HEK293 (cell line): Measurements from ENCODE around the gene ZDHHC17.
"Not testable (repeated sequence)": the region's sequence is repeated elsewhere in the genome, so short reads cannot be mapped to it uniquely, and the experiment has no call there.

ENCODE experiments used
- BCL11A ChIP-seq: fragments of 450-650 bp; formaldehyde crosslinking; IDR thresholded peaks from 2 replicates; pipeline ENCODE4 v1.5.1; 2016; ENCODE audit warnings: low read depth, missing biosample characterization, missing genetic modification characterization
- SP3 ChIP-seq: fragments of 450-650 bp; formaldehyde crosslinking; IDR thresholded peaks from 2 replicates; pipeline ENCODE4 v1.5.1; 2016; ENCODE audit warnings: missing biosample characterization, missing genetic modification characterization
- SP7 ChIP-seq: fragments of 450-650 bp; formaldehyde crosslinking; IDR thresholded peaks from 2 replicates; pipeline ENCODE4 v1.5.1; 2016; ENCODE audit warnings: missing biosample characterization, missing genetic modification characterization
- ZBTB48 ChIP-seq: fragments of 450-650 bp; formaldehyde crosslinking; IDR thresholded peaks from 2 replicates; pipeline ENCODE4 v1.5.1; 2016; ENCODE audit warnings: missing biosample characterization, missing genetic modification characterization
- ZNF155 ChIP-seq: fragments of 450-650 bp; formaldehyde crosslinking; IDR thresholded peaks from 2 replicates; pipeline ENCODE4 v1.5.1; 2016; ENCODE audit warnings: missing biosample characterization, missing genetic modification characterization
- ZNF223 ChIP-seq: fragments of 450-650 bp; formaldehyde crosslinking; IDR thresholded peaks from 2 replicates; pipeline ENCODE4 v1.5.1; 2016; ENCODE audit warnings: missing biosample characterization, missing genetic modification characterization
- ZNF24 ChIP-seq: fragments of 450-650 bp; formaldehyde crosslinking; IDR thresholded peaks from 2 replicates; pipeline ENCODE4 v1.5.1; 2016; ENCODE audit warnings: missing biosample characterization, missing genetic modification characterization
- ZNF792 ChIP-seq: fragments of 450-650 bp; formaldehyde crosslinking; IDR thresholded peaks from 2 replicates; pipeline ENCODE4 v1.5.1; 2016; ENCODE audit warnings: missing biosample characterization, missing genetic modification characterization
- TF ChIP-seq, protein P1 (sequence below): fragments of 450-650 bp; formaldehyde crosslinking; IDR thresholded peaks from 2 replicates; pipeline ENCODE4 v1.5.1; 2016; ENCODE audit warnings: missing biosample characterization, missing genetic modification characterization
- TF ChIP-seq, protein P2 (sequence below): fragments of 450-650 bp; formaldehyde crosslinking; IDR thresholded peaks from 2 replicates; pipeline ENCODE4 v1.5.1; 2016; ENCODE audit warnings: missing biosample characterization, missing genetic modification characterization
- TF ChIP-seq, protein P3 (sequence below): sonication (generic); formaldehyde crosslinking; IDR thresholded peaks from 2 replicates; pipeline ENCODE4 v1.8.1; 2022; ENCODE audit warnings: mild to moderate bottlenecking, moderate library complexity, missing genetic modification reagents
- TF ChIP-seq, protein P4 (sequence below): fragments of 450-650 bp; formaldehyde crosslinking; IDR thresholded peaks from 2 replicates; pipeline ENCODE4 v1.5.1; 2016; ENCODE audit warnings: missing biosample characterization, missing genetic modification characterization

DNA sequence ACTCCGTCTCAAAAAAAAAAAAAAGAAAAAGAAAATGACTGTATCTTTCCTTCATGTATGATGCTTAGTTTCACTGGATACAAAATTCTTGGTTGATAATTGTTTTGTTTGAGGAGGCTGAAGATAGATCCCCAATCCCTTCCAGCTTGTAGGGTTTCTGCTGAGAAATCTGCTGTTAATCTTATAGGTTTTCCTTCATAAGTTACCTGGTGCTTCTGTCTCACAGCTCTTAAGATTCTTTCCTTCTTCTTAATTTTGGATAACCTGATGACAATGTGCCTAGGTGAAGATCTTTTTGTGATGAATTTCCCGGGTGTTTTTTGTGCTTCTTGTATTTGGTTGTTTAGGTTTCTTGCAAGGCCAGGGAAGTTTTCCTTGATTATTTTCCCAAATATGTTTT is 26.2 kb upstream of the ZDHHC17 start:
- not testable (repeated sequence) for TF ChIP-seq BCL11A; ZNF223 (tag by site-specific recombination); SP3 (tag by site-specific recombination); ZBTB48 (tag by site-specific recombination); SP7 (tag by site-specific recombination); ZNF24; ZNF792 (tag by site-specific recombination); ZNF155 (tag by site-specific recombination)
- TF ChIP-seq, protein P1, sequence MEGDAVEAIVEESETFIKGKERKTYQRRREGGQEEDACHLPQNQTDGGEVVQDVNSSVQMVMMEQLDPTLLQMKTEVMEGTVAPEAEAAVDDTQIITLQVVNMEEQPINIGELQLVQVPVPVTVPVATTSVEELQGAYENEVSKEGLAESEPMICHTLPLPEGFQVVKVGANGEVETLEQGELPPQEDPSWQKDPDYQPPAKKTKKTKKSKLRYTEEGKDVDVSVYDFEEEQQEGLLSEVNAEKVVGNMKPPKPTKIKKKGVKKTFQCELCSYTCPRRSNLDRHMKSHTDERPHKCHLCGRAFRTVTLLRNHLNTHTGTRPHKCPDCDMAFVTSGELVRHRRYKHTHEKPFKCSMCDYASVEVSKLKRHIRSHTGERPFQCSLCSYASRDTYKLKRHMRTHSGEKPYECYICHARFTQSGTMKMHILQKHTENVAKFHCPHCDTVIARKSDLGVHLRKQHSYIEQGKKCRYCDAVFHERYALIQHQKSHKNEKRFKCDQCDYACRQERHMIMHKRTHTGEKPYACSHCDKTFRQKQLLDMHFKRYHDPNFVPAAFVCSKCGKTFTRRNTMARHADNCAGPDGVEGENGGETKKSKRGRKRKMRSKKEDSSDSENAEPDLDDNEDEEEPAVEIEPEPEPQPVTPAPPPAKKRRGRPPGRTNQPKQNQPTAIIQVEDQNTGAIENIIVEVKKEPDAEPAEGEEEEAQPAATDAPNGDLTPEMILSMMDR (tag by site-specific recombination) = not testable (repeated sequence)
- TF ChIP-seq, protein P2, sequence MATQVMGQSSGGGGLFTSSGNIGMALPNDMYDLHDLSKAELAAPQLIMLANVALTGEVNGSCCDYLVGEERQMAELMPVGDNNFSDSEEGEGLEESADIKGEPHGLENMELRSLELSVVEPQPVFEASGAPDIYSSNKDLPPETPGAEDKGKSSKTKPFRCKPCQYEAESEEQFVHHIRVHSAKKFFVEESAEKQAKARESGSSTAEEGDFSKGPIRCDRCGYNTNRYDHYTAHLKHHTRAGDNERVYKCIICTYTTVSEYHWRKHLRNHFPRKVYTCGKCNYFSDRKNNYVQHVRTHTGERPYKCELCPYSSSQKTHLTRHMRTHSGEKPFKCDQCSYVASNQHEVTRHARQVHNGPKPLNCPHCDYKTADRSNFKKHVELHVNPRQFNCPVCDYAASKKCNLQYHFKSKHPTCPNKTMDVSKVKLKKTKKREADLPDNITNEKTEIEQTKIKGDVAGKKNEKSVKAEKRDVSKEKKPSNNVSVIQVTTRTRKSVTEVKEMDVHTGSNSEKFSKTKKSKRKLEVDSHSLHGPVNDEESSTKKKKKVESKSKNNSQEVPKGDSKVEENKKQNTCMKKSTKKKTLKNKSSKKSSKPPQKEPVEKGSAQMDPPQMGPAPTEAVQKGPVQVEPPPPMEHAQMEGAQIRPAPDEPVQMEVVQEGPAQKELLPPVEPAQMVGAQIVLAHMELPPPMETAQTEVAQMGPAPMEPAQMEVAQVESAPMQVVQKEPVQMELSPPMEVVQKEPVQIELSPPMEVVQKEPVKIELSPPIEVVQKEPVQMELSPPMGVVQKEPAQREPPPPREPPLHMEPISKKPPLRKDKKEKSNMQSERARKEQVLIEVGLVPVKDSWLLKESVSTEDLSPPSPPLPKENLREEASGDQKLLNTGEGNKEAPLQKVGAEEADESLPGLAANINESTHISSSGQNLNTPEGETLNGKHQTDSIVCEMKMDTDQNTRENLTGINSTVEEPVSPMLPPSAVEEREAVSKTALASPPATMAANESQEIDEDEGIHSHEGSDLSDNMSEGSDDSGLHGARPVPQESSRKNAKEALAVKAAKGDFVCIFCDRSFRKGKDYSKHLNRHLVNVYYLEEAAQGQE (tag by site-specific recombination) = not testable (repeated sequence)
- TF ChIP-seq, protein P3, sequence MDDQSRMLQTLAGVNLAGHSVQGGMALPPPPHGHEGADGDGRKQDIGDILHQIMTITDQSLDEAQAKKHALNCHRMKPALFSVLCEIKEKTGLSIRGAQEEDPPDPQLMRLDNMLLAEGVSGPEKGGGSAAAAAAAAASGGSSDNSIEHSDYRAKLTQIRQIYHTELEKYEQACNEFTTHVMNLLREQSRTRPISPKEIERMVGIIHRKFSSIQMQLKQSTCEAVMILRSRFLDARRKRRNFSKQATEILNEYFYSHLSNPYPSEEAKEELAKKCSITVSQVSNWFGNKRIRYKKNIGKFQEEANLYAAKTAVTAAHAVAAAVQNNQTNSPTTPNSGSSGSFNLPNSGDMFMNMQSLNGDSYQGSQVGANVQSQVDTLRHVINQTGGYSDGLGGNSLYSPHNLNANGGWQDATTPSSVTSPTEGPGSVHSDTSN (CRISPR knock-in tag) = not testable (repeated sequence)
- TF ChIP-seq, protein P4, sequence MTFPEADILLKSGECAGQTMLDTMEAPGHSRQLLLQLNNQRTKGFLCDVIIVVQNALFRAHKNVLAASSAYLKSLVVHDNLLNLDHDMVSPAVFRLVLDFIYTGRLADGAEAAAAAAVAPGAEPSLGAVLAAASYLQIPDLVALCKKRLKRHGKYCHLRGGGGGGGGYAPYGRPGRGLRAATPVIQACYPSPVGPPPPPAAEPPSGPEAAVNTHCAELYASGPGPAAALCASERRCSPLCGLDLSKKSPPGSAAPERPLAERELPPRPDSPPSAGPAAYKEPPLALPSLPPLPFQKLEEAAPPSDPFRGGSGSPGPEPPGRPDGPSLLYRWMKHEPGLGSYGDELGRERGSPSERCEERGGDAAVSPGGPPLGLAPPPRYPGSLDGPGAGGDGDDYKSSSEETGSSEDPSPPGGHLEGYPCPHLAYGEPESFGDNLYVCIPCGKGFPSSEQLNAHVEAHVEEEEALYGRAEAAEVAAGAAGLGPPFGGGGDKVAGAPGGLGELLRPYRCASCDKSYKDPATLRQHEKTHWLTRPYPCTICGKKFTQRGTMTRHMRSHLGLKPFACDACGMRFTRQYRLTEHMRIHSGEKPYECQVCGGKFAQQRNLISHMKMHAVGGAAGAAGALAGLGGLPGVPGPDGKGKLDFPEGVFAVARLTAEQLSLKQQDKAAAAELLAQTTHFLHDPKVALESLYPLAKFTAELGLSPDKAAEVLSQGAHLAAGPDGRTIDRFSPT (tag by site-specific recombination) = not testable (repeated sequence)
